Testis (tissue), 3 donors: Measurements from ENCODE around the gene DIO2. TPM values are rescaled to one million over a fixed set of nuclear protein-coding genes. Genes with fewer than 3 reads are reported as not detected.

ENCODE experiments used
- DNase-seq: peaks from one replicate; pipeline ENCODE4 v3.0.0-alpha.2; 2019
- H3K27ac ChIP-seq, 2 donors: fragments of 200-600 bp; sonication (generic); one replicate each; pipeline ENCODE4 v1.5.1; 2019
- H3K27me3 ChIP-seq: fragments of 200-600 bp; sonication (generic); one replicate; pipeline ENCODE4 v1.5.1; 2019
- H3K36me3 ChIP-seq: fragments of 200-600 bp; sonication (generic); one replicate; pipeline ENCODE4 v1.5.1; 2017; ENCODE audit warnings: low read depth; ENCODE audit errors: missing control alignments
- H3K4me1 ChIP-seq: fragments of 200-600 bp; sonication (generic); one replicate; pipeline ENCODE4 v1.5.1; 2019
- H3K4me3 ChIP-seq, 2 donors: fragments of 200-600 bp; sonication (generic); one replicate each; pipeline ENCODE4 v1.5.1; 2017 to 2019
- H3K9me3 ChIP-seq: fragments of 200-600 bp; sonication (generic); one replicate; pipeline ENCODE4 v1.5.1; 2017
- POLR2A ChIP-seq: fragments of 450-650 bp; IDR thresholded peaks from one replicate; pipeline ENCODE4 v1.6.1; 2017; ENCODE audit warnings: antibody characterized with exemption, mild to moderate bottlenecking, moderate library complexity
- WGBS, 2 donors: methylation state at CpG; one replicate each; pipeline ENCODE4 v1.1.5; 2018; 5-methylcytosine and 5-hydroxymethylcytosine counted together
- intact Hi-C: fragments of 100-400 bp; cut with DNase I; formaldehyde crosslinking; loops from one replicate; pipeline ENCODE4 v1.15.1; 2023; ENCODE audit warnings: low total_unique reads
- polyA plus RNA-seq: library from polyadenylated mRNA; stranded (reverse); fragments of 350-450 nt; fragmentation: Illumina TruSeq; extraction: RNeasy Lipid Tissue Mini Kit (QIAGEN cat#74804); gene quantifications from one replicate; pipeline ENCODE4 v1.2.3, GENCODE V29; 2014; ENCODE audit warnings: low read depth, low replicate concordance; ENCODE audit not compliant: insufficient read depth
- total RNA-seq, 2 donors: library from RNA; depleted of rRNA; stranded (reverse); fragments of >200 nt; gene quantifications; one replicate each; pipeline ENCODE4 v1.2.3, GENCODE V29; 2016
- TF ChIP-seq, protein P1 (sequence below), 3 experiments: fragments of 450-650 bp in 2 of 3; fragments of 200-600 bp in 1 of 3; sonication (generic) in 1 of 3; IDR thresholded peaks; one replicate each; pipeline ENCODE4 v1.5.1; 2016 to 2019; ENCODE audit warnings: antibody characterized with exemption in 3 of 3, mild to moderate bottlenecking in 2 of 3, moderate library complexity in 1 of 3

Gene DIO2
- total and polyA plus RNA-seq, 3 donors from 2014 or later = 3.8 to 10.9 (median 4.9) TPM

GRCh38 chr14:80186301-80186800, 25.0 kb downstream of the DIO2 start:
- Histone ChIP-seq H3K27ac (no peak overlapping the region), H3K4me1 (no peaks in the 10 kb centered on the region), H3K36me3 (no peaks in the 10 kb centered on the region), H3K27me3 (no peaks in the 10 kb centered on the region), H3K4me3 (no peak overlapping the region), H3K9me3 (no peaks in the 10 kb centered on the region)
- WGBS, 2 donors = 81 to 83% methylated on average over 9 of the region's 9 CpGs
- no peak for DNase-seq
- intact Hi-C loops = no loop called here
- TF ChIP-seq, protein P1, sequence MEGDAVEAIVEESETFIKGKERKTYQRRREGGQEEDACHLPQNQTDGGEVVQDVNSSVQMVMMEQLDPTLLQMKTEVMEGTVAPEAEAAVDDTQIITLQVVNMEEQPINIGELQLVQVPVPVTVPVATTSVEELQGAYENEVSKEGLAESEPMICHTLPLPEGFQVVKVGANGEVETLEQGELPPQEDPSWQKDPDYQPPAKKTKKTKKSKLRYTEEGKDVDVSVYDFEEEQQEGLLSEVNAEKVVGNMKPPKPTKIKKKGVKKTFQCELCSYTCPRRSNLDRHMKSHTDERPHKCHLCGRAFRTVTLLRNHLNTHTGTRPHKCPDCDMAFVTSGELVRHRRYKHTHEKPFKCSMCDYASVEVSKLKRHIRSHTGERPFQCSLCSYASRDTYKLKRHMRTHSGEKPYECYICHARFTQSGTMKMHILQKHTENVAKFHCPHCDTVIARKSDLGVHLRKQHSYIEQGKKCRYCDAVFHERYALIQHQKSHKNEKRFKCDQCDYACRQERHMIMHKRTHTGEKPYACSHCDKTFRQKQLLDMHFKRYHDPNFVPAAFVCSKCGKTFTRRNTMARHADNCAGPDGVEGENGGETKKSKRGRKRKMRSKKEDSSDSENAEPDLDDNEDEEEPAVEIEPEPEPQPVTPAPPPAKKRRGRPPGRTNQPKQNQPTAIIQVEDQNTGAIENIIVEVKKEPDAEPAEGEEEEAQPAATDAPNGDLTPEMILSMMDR (IDR thresholded peaks at IDR 0.05) = no peak
- TF ChIP-seq POLR2A = no peak

- no peaks in the 10 kb centered on the region for H3K4me1 ChIP-seq
- H3K27me3 ChIP-seq = no peaks in the 10 kb centered on the region
- no peak for DNase-seq
- no peaks in the 10 kb centered on the region for H3K36me3 ChIP-seq
- intact Hi-C loops = no loop called here
- no peaks in the 10 kb centered on the region for H3K9me3 ChIP-seq
- no peak overlapping the region for H3K4me3 ChIP-seq
- no peak for TF ChIP-seq POLR2A
- TF ChIP-seq, protein P1 (IDR thresholded peaks at IDR 0.05) = no peak
- no peak overlapping the region for H3K27ac ChIP-seq
Observed at GRCh38 chr14:80176893-80177292, 34.4 kb downstream of the DIO2 start.

DNA sequence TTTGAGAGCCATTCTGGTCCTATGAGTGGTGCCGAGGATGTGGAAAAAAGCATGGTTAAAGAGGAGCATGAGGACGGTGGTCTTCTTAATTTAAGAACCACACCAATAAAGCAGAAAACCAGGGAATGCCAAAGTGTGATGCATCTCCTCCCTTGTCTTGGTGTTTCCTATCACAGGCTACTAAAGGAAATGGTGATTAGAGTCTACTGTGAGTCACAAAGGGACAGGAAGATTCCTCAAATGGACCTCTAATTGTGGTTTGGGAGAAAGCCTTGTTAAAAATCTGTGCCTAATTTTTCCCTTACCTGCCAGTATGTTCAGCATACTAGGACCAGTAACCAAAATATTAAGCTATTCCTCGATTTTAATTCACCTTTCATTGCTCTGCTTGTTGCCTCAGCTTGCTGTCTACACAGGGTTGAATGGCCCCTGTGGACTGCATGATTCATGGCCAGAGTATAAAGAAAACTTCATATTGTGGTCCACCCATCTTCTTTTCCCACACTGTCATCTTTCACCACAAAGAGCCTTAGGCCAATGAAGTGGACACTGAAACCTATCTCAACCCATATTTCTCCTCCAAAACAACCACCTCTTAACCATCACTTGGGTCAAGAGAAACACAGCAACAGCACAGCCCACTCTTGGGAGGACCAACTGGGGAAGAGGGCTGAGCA, 38.8 kb downstream of the DIO2 start:
- no peak overlapping the region for H3K27ac ChIP-seq
- no peaks in the 10 kb centered on the region for H3K27me3 ChIP-seq
- peaks cover 9% of the 10 kb centered on the region for H3K4me1 ChIP-seq
- WGBS, 2 donors = 78 to 90% methylated on average over 3 of the region's 3 CpGs
- H3K36me3 ChIP-seq = no peaks in the 10 kb centered on the region
- no peak overlapping the region for H3K4me3 ChIP-seq
- no peaks in the 10 kb centered on the region for H3K9me3 ChIP-seq
- intact Hi-C loops = no loop called here
- no peak for DNase-seq
- TF ChIP-seq, protein P1 (IDR thresholded peaks at IDR 0.05) = no peak
- TF ChIP-seq POLR2A = no peak

GRCh38 chr14:80167793-80168448, 43.4 kb downstream of the DIO2 start:
- no peak overlapping the region for H3K27ac ChIP-seq
- no peak overlapping the region for H3K4me3 ChIP-seq
- intact Hi-C loops = no loop called here
- H3K4me1 ChIP-seq = peaks cover 9% of the 10 kb centered on the region
- DNase-seq = peak; percentile 19
- TF ChIP-seq, protein P1 (IDR thresholded peaks at IDR 0.05) = no peak
- no peak for TF ChIP-seq POLR2A
- WGBS, 2 donors = 56 to 63% methylated on average over 6 of the region's 6 CpGs
- no peaks in the 10 kb centered on the region for H3K36me3 ChIP-seq
- no peaks in the 10 kb centered on the region for H3K27me3 ChIP-seq
- H3K9me3 ChIP-seq = no peaks in the 10 kb centered on the region
